Measurements from ENCODE around the gene HSPH1.

Gene HSPH1

DNA sequence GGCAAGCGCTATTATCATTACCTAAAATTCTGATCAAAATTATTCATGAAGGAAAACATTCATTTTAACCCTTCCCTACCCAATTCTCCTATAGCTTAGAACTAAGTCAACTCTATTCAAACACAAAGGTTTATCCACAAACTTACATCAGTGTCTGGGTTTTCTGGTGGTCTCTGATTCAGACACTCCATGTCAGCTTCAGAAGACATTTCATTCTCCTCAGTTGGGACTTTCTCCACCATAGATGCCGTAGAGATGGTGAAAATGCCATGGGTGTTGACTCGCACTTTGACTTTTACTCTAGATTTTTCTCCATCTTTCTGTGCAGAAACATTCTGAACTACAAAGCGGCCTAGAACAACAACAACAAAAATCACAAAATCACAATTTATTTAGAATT is 16.3 kb downstream of the HSPH1 start:
- Histone ChIP-seq H4K91ac (ENCODE audit: low read depth, low read length, poor library complexity) (no peak overlapping the region), H2BK15ac (ENCODE audit: low read length) (no peak overlapping the region), H3K79me1 (ENCODE audit: low read depth, low read length) (no peaks in the 10 kb centered on the region), H2BK12ac (ENCODE audit: low read length) (no peak overlapping the region), H2AFZ (ENCODE audit: low read length) (no peak overlapping the region), H2BK120ac (ENCODE audit: low read depth, low read length) (no peak overlapping the region), H2AK5ac (ENCODE audit: low read depth, low read length) (no peak overlapping the region), H3K23ac (ENCODE audit: low read depth, low read length, poor library complexity) (no peak overlapping the region), H3K4me1 (ENCODE audit: control insufficient read depth in 2 of 2, insufficient read depth in 1 of 2, low read depth in 1 of 2, low read length in 2 of 2) (no peaks in the 10 kb centered on the region), H3K4me3 (ENCODE audit: low read length in 2 of 2) (no peak overlapping the region), H4K8ac (ENCODE audit: low read depth, low read length) (no peak overlapping the region), H3K18ac (ENCODE audit: low read length) (no peak overlapping the region), H3K36me3 (replicated peaks in 1 of 2; ENCODE audit: control insufficient read depth in 2 of 2, insufficient read depth in 2 of 2, low read length in 2 of 2) (peaks cover 16 to 100% of the 10 kb centered on the region in 2 donors), H3K9ac (ENCODE audit: low read depth, low read length, poor library complexity) (no peak overlapping the region), H2BK5ac (ENCODE audit: low read length) (no peak overlapping the region), H3K4me2 (ENCODE audit: insufficient read depth, low read length, poor library complexity, severe bottlenecking) (no peak overlapping the region), H3K4ac (ENCODE audit: low read length) (no peak overlapping the region), H3K27ac (replicated peaks; ENCODE audit: low read length) (no peak overlapping the region), H3K14ac (ENCODE audit: low read length) (no peak overlapping the region), H3K27me3 (ENCODE audit: control insufficient read depth in 3 of 3, insufficient read depth in 3 of 3, low read depth in 1 of 3, low read length in 3 of 3) (no peaks in the 10 kb centered on the region), H3K9me3 (replicated peaks in 1 of 2; ENCODE audit: control insufficient read depth in 2 of 2, insufficient read depth in 1 of 2, low read depth in 1 of 2, low read length in 2 of 2) (no peaks in the 10 kb centered on the region)
- no peak for DNase-seq (ENCODE audit: low spot score)
- WGBS, 2 donors (ENCODE audit: extremely low coverage in 2 of 2, insufficient read length in 2 of 2, insufficient replicate concordance in 1 of 2), result no CpG with 5 or more reads among the region's 4 CpGs

DNA sequence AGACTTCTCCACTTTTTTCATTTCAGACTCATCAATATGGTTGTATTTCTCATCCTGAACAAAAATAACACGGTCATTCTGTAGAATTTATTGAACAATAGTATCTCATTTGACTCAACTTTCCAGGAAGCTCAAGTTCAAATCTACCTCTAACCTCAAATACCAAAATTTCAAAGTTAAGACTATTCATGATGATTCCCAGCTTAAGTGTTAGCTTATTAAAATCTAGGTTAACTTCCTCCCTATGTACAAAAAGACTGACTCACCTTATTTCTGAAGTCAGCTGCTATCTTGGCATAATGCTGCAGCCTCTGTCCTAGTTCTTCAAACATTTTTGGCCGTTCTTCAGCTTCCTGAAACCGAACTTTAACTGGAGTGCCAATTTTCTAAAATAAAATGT is 23.2 kb downstream of the HSPH1 start:
- no peaks in the 10 kb centered on the region for H3K27me3 ChIP-seq (ENCODE audit: control insufficient read depth in 3 of 3, insufficient read depth in 3 of 3, low read depth in 1 of 3, low read length in 3 of 3)
- no peak overlapping the region for H3K23ac ChIP-seq (ENCODE audit: low read depth, low read length, poor library complexity)
- no peak for DNase-seq (ENCODE audit: low spot score)
- H2BK12ac ChIP-seq (ENCODE audit: low read length), result no peak overlapping the region
- peaks cover 12 to 100% of the 10 kb centered on the region in 2 donors for H3K36me3 ChIP-seq (replicated peaks in 1 of 2; ENCODE audit: control insufficient read depth in 2 of 2, insufficient read depth in 2 of 2, low read length in 2 of 2)
- no peaks in the 10 kb centered on the region for H3K79me1 ChIP-seq (ENCODE audit: low read depth, low read length)
- H3K14ac ChIP-seq (ENCODE audit: low read length), result no peak overlapping the region
- H3K4me3 ChIP-seq (ENCODE audit: low read length in 2 of 2), result no peak overlapping the region
- H2AFZ ChIP-seq (ENCODE audit: low read length), result no peak overlapping the region
- no peak overlapping the region for H4K91ac ChIP-seq (ENCODE audit: low read depth, low read length, poor library complexity)
- WGBS, 2 donors (ENCODE audit: extremely low coverage in 2 of 2, insufficient read length in 2 of 2, insufficient replicate concordance in 1 of 2), result no CpG with 5 or more reads among the region's 3 CpGs
- no peak overlapping the region for H4K8ac ChIP-seq (ENCODE audit: low read depth, low read length)
- no peak overlapping the region for H2BK5ac ChIP-seq (ENCODE audit: low read length)
- H3K18ac ChIP-seq (ENCODE audit: low read length), result no peak overlapping the region
- H2BK15ac ChIP-seq (ENCODE audit: low read length), result no peak overlapping the region
- H2AK5ac ChIP-seq (ENCODE audit: low read depth, low read length), result no peak overlapping the region
- no peak overlapping the region for H3K9ac ChIP-seq (ENCODE audit: low read depth, low read length, poor library complexity)
- no peak overlapping the region for H2BK120ac ChIP-seq (ENCODE audit: low read depth, low read length)
- no peak overlapping the region for H3K4ac ChIP-seq (ENCODE audit: low read length)
- no peak overlapping the region for H3K27ac ChIP-seq (replicated peaks; ENCODE audit: low read length)
- no peaks in the 10 kb centered on the region for H3K9me3 ChIP-seq (replicated peaks in 1 of 2; ENCODE audit: control insufficient read depth in 2 of 2, insufficient read depth in 1 of 2, low read depth in 1 of 2, low read length in 2 of 2)
- no peaks in the 10 kb centered on the region for H3K4me1 ChIP-seq (ENCODE audit: control insufficient read depth in 2 of 2, insufficient read depth in 1 of 2, low read depth in 1 of 2, low read length in 2 of 2)
- no peak overlapping the region for H3K4me2 ChIP-seq (ENCODE audit: insufficient read depth, low read length, poor library complexity, severe bottlenecking)

DNA sequence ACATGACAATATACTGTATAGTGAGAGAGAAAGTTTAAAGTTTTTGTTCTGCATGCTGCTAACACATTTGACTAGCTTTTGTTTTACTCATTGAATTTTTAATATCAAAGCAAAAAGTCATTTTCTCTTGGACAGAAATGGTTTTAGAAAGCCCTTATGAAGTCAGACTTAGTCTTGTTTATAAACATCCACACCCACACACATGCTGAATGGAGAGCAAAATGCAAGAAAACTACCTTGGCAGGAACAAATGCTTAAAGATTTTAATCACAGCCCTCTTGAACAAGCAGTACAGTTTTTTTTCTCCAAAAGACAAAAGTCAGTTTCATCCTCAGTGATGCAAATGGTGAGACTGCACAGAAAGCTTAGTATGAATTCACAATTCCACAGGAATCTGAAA is 25.0 kb downstream of the HSPH1 start:
- Histone ChIP-seq H2AFZ (ENCODE audit: low read length) (no peak overlapping the region), H3K23ac (ENCODE audit: low read depth, low read length, poor library complexity) (no peak overlapping the region), H3K18ac (ENCODE audit: low read length) (no peak overlapping the region), H3K4me3 (ENCODE audit: low read length in 2 of 2) (no peak overlapping the region), H4K8ac (ENCODE audit: low read depth, low read length) (no peak overlapping the region), H4K91ac (ENCODE audit: low read depth, low read length, poor library complexity) (no peak overlapping the region), H3K79me1 (ENCODE audit: low read depth, low read length) (no peaks in the 10 kb centered on the region), H2BK120ac (ENCODE audit: low read depth, low read length) (no peak overlapping the region), H2BK5ac (ENCODE audit: low read length) (no peak overlapping the region), H3K4ac (ENCODE audit: low read length) (no peak overlapping the region), H3K9me3 (replicated peaks in 1 of 2; ENCODE audit: control insufficient read depth in 2 of 2, insufficient read depth in 1 of 2, low read depth in 1 of 2, low read length in 2 of 2) (no peaks in the 10 kb centered on the region), H3K4me2 (ENCODE audit: insufficient read depth, low read length, poor library complexity, severe bottlenecking) (no peak overlapping the region), H2BK12ac (ENCODE audit: low read length) (no peak overlapping the region), H2BK15ac (ENCODE audit: low read length) (no peak overlapping the region), H3K4me1 (ENCODE audit: control insufficient read depth in 2 of 2, insufficient read depth in 1 of 2, low read depth in 1 of 2, low read length in 2 of 2) (no peaks in the 10 kb centered on the region), H3K9ac (ENCODE audit: low read depth, low read length, poor library complexity) (no peak overlapping the region), H3K27ac (replicated peaks; ENCODE audit: low read length) (no peak overlapping the region), H2AK5ac (ENCODE audit: low read depth, low read length) (no peak overlapping the region), H3K14ac (ENCODE audit: low read length) (no peak overlapping the region), H3K27me3 (ENCODE audit: control insufficient read depth in 3 of 3, insufficient read depth in 3 of 3, low read depth in 1 of 3, low read length in 3 of 3) (no peaks in the 10 kb centered on the region), H3K36me3 (replicated peaks in 1 of 2; ENCODE audit: control insufficient read depth in 2 of 2, insufficient read depth in 2 of 2, low read length in 2 of 2) (peaks cover 7 to 88% of the 10 kb centered on the region in 2 donors)
- no peak for DNase-seq (ENCODE audit: low spot score)

DNA sequence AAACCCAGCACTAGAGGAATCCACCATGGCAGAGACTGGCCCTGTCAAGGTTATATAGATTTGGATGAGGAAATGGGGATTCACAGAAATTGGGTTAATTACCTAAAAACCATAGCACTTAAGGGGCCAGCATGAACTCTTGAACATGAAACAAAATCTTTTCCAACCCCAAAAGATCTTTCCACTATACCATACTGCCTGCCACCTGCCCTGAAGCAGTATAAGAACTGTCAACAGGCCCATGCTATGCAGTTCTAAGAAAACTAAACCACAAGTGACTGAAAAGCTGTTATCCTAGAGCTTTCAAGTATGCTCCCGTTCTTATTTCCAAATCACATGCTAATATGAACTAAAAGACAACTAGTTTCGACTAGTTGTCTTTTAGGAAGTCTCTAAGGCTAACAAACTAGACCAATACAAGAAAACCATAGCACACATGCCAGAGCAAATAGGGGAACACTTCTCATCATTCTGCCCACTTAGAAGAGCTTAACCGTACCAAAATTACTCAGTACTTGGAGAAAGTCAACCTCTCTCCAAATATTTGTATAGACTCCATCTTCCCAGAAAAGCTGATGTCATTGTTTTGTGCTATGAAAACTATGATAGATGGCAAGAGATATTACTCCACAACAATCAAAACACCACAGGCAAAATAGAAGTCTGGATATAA is 27.5 kb downstream of the HSPH1 start:
- H2AFZ ChIP-seq (ENCODE audit: low read length), result no peak overlapping the region
- H4K91ac ChIP-seq (ENCODE audit: low read depth, low read length, poor library complexity), result no peak overlapping the region
- H2BK120ac ChIP-seq (ENCODE audit: low read depth, low read length), result no peak overlapping the region
- no peak overlapping the region for H3K4me2 ChIP-seq (ENCODE audit: insufficient read depth, low read length, poor library complexity, severe bottlenecking)
- no peak overlapping the region for H2BK12ac ChIP-seq (ENCODE audit: low read length)
- no peaks in the 10 kb centered on the region for H3K27me3 ChIP-seq (ENCODE audit: control insufficient read depth in 3 of 3, insufficient read depth in 3 of 3, low read depth in 1 of 3, low read length in 3 of 3)
- no peak overlapping the region for H3K4ac ChIP-seq (ENCODE audit: low read length)
- H3K4me1 ChIP-seq (ENCODE audit: control insufficient read depth in 2 of 2, insufficient read depth in 1 of 2, low read depth in 1 of 2, low read length in 2 of 2), result no peaks in the 10 kb centered on the region
- H3K36me3 ChIP-seq (replicated peaks in 1 of 2; ENCODE audit: control insufficient read depth in 2 of 2, insufficient read depth in 2 of 2, low read length in 2 of 2), result peaks cover 3 to 63% of the 10 kb centered on the region in 2 donors
- no peak overlapping the region for H3K4me3 ChIP-seq (ENCODE audit: low read length in 2 of 2)
- no peak overlapping the region for H2BK5ac ChIP-seq (ENCODE audit: low read length)
- no peak overlapping the region for H3K27ac ChIP-seq (replicated peaks; ENCODE audit: low read length)
- no peak for DNase-seq (ENCODE audit: low spot score)
- H3K23ac ChIP-seq (ENCODE audit: low read depth, low read length, poor library complexity), result no peak overlapping the region
- no peak overlapping the region for H3K18ac ChIP-seq (ENCODE audit: low read length)
- H3K14ac ChIP-seq (ENCODE audit: low read length), result no peak overlapping the region
- no peak overlapping the region for H3K9ac ChIP-seq (ENCODE audit: low read depth, low read length, poor library complexity)
- H2BK15ac ChIP-seq (ENCODE audit: low read length), result no peak overlapping the region
- H2AK5ac ChIP-seq (ENCODE audit: low read depth, low read length), result no peak overlapping the region
- WGBS, 2 donors (ENCODE audit: extremely low coverage in 2 of 2, insufficient read length in 2 of 2, insufficient replicate concordance in 1 of 2), result no CpG with 5 or more reads among the region's 3 CpGs
- no peaks in the 10 kb centered on the region for H3K9me3 ChIP-seq (replicated peaks in 1 of 2; ENCODE audit: control insufficient read depth in 2 of 2, insufficient read depth in 1 of 2, low read depth in 1 of 2, low read length in 2 of 2)
- no peak overlapping the region for H4K8ac ChIP-seq (ENCODE audit: low read depth, low read length)
- H3K79me1 ChIP-seq (ENCODE audit: low read depth, low read length), result no peaks in the 10 kb centered on the region

Data from neuronal stem cell (in vitro differentiated cells).